ENCODE data around the gene OR7G3. TPM values are rescaled to one million over a fixed set of nuclear protein-coding genes. Genes with fewer than 3 reads are reported as not detected.

OR7G3 gene
- total RNA-seq = not detected in 2 replicates
- not detected in 2 replicates for polyA plus RNA-seq
- not detected in 2 replicates for polyA plus RNA-seq (2011; cell fraction: cytosol; rRNA removed)
- polyA plus RNA-seq (2011; cell fraction: nucleus; rRNA removed) = not detected in 2 replicates
- not detected in 2 replicates for polyA plus RNA-seq (2012)
- polyA minus RNA-seq = not detected in 2 replicates
- polyA minus RNA-seq (2011; cell fraction: cytosol; rRNA and poly(A)+ RNA removed) = not detected
- polyA minus RNA-seq (2011; cell fraction: nucleus; rRNA and poly(A)+ RNA removed) = not detected in 2 replicates
- not detected for Bru-seq, nascent RNA
- BruChase-seq, experiment 1, labeled RNA remaining after a 6-hour chase = not detected
- BruChase-seq, experiment 2, labeled RNA remaining after a 2-hour chase = not detected
- long read RNA-seq = 0 reads

DNA sequence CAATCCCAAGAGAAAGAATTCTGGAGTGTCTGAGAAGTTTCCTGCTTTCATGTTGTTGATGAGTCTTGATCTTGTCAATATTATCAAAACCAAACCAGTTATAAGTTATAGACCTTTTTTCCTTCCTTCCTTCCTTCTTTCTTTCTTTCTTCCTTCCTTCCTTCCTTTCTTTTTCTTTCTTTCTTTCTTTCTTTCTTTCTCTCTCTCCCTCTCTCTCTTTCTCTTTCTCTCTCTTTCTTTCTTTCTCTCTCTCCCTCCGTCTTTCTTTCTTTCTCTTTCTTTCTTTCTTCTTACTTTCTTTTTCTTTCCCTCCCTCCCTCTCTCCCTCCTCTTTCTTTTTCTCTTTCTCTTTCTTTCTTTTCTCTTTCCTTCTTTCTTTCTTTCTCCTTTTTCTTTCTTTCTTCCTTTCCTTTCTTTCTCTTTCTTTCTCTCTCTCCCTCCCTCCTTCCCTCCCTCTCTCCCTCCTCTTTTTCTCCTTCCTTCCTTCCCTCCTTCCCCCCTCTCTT is at the start of gene OR7G3:
Gene OR7G3 (minus strand): TSS at position 51 of the 506 bp plus-strand sequence. CDS start 0 bp downstream, at position 51.
- FAIRE-seq = no peak

DNA sequence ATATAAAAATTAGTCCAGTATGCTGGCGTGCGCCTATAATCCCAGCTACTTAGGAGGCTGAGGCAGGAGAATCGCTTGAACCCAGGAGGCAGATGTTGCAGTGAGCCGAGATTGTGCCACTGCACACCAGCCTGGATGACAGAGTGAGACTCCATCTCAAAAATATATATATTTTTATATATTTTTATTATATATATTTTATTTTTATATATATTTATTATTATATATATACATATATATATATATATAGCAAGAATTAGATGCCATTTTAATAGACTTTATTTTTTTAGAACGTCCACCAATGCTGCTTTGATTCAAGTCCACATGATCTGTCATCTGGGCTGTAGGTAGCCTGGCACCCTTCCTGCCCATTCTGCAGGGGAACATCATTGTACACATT is 48.6 kb upstream of the OR7G3 start:
- Histone ChIP-seq H3K27ac (ENCODE audit: insufficient read depth, low read depth, low read length) (no peak overlapping the region), H3K4me1 (ENCODE audit: control insufficient read depth, extremely low read depth, insufficient read depth, low read length) (no peaks in the 10 kb centered on the region), H3K36me3 (ENCODE audit: control insufficient read depth in 2 of 2, extremely low read depth in 1 of 2, insufficient read depth in 2 of 2, low read length in 2 of 2) (no peaks in the 10 kb centered on the region), H3K27me3 (ENCODE audit: control insufficient read depth in 2 of 2, insufficient read depth in 2 of 2, low read length in 2 of 2) (no peaks in the 10 kb centered on the region), H3K79me2 (ENCODE audit: control insufficient read depth, insufficient read depth, low read length) (no peaks in the 10 kb centered on the region), H3K4me3 (replicated peaks in 1 of 3; ENCODE audit: insufficient read depth in 1 of 3, low read depth in 1 of 3, low read length in 3 of 3) (no peak overlapping the region), H3K4me2 (ENCODE audit: insufficient read depth, low read length) (no peak overlapping the region), H2AFZ (ENCODE audit: low read depth, low read length) (no peak overlapping the region), H4K20me1 (replicated peaks; ENCODE audit: control insufficient read depth, extremely low read depth, insufficient read depth, low read length) (no peaks in the 10 kb centered on the region), H3K9me1 (replicated peaks; ENCODE audit: control insufficient read depth, extremely low read depth, insufficient read depth, low read length) (no peaks in the 10 kb centered on the region), H3K9ac (replicated peaks; ENCODE audit: extremely low read depth, insufficient read depth, low read length) (no peak overlapping the region), H3K9me3 (replicated peaks; ENCODE audit: control insufficient read depth, insufficient read depth, low read length) (no peaks in the 10 kb centered on the region)
- CTCF ChIA-PET = no interaction called here
- DNase-seq (ENCODE audit: low read depth, low spot score) = no peak
- POLR2A ChIA-PET = no interaction called here
- TF ChIP-seq FOS (IDR thresholded peaks at IDR 0.05; ENCODE audit: borderline replicate concordance, insufficient read depth, low read length) (no peak), POLR2A (IDR thresholded peaks at IDR 0.05; ENCODE audit: low read depth, low read length) (no peak), EZH2 (IDR thresholded peaks at IDR 0.05; ENCODE audit: borderline replicate concordance, low read depth, low read length, severe bottlenecking) (no peak), MYC (IDR thresholded peaks at IDR 0.05; ENCODE audit: low read depth, low read length) (no peak), JUN (IDR thresholded peaks at IDR 0.05; ENCODE audit: borderline replicate concordance, insufficient read depth, insufficient read length, low read depth) (no peak), POLR2AphosphoS5 (IDR thresholded peaks at IDR 0.05; ENCODE audit: insufficient read depth, low read depth, low read length) (no peak), GATA2 (IDR thresholded peaks at IDR 0.05; ENCODE audit: insufficient read depth, insufficient read length, low read depth, low read length) (no peak)
- TF ChIP-seq, protein P1, sequence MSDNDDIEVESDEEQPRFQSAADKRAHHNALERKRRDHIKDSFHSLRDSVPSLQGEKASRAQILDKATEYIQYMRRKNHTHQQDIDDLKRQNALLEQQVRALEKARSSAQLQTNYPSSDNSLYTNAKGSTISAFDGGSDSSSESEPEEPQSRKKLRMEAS (IDR thresholded peaks at IDR 0.05; ENCODE audit: insufficient read depth, insufficient read length) = no peak
- TF ChIP-seq, protein P2, sequence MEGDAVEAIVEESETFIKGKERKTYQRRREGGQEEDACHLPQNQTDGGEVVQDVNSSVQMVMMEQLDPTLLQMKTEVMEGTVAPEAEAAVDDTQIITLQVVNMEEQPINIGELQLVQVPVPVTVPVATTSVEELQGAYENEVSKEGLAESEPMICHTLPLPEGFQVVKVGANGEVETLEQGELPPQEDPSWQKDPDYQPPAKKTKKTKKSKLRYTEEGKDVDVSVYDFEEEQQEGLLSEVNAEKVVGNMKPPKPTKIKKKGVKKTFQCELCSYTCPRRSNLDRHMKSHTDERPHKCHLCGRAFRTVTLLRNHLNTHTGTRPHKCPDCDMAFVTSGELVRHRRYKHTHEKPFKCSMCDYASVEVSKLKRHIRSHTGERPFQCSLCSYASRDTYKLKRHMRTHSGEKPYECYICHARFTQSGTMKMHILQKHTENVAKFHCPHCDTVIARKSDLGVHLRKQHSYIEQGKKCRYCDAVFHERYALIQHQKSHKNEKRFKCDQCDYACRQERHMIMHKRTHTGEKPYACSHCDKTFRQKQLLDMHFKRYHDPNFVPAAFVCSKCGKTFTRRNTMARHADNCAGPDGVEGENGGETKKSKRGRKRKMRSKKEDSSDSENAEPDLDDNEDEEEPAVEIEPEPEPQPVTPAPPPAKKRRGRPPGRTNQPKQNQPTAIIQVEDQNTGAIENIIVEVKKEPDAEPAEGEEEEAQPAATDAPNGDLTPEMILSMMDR (IDR thresholded peaks at IDR 0.05; ENCODE audit: extremely low read depth in 1 of 2, insufficient read depth in 1 of 2, low read depth in 1 of 2, low read length in 2 of 2) = no peak
- dilution Hi-C loops (cut with MboI; ENCODE audit: extremely low pct_ligation_motif_present, low sequenced_read_pairs) = no loop called here
- BruUV-seq (replicated peaks) = no TSS peak
- intact Hi-C loops (cut with micrococcal nuclease) = no loop called here
- FAIRE-seq = no peak

More for the DNA sequence above, at the start of gene OR7G3:
- DNase-seq (ENCODE audit: low read depth, low spot score) = no peak
- Histone ChIP-seq H3K79me2 (ENCODE audit: control insufficient read depth, insufficient read depth, low read length) (no peaks in the 10 kb centered on the region), H3K4me2 (ENCODE audit: insufficient read depth, low read length) (no peak within 1 kb of the TSS), H3K36me3 (ENCODE audit: control insufficient read depth in 2 of 2, extremely low read depth in 1 of 2, insufficient read depth in 2 of 2, low read length in 2 of 2) (no peaks in the 10 kb centered on the region), H3K4me3 (replicated peaks in 1 of 3; ENCODE audit: insufficient read depth in 1 of 3, low read depth in 1 of 3, low read length in 3 of 3) (no peak within 1 kb of the TSS), H4K20me1 (replicated peaks; ENCODE audit: control insufficient read depth, extremely low read depth, insufficient read depth, low read length) (no peaks in the 10 kb centered on the region), H3K4me1 (ENCODE audit: control insufficient read depth, extremely low read depth, insufficient read depth, low read length) (peaks cover 5% of the 10 kb centered on the region), H3K27me3 (ENCODE audit: control insufficient read depth in 2 of 2, insufficient read depth in 2 of 2, low read length in 2 of 2) (no peaks in the 10 kb centered on the region), H3K27ac (ENCODE audit: insufficient read depth, low read depth, low read length) (no peak within 1 kb of the TSS), H3K9me3 (replicated peaks; ENCODE audit: control insufficient read depth, insufficient read depth, low read length) (no peaks in the 10 kb centered on the region), H3K9ac (replicated peaks; ENCODE audit: extremely low read depth, insufficient read depth, low read length) (no peak within 1 kb of the TSS), H2AFZ (ENCODE audit: low read depth, low read length) (no peak within 1 kb of the TSS), H3K9me1 (replicated peaks; ENCODE audit: control insufficient read depth, extremely low read depth, insufficient read depth, low read length) (no peaks in the 10 kb centered on the region)
- ChIA-PET CTCF (no interaction called here), POLR2A (no interaction called here)
- BruUV-seq (replicated peaks) = no TSS peak
- TF ChIP-seq JUN (IDR thresholded peaks at IDR 0.05; ENCODE audit: borderline replicate concordance, insufficient read depth, insufficient read length, low read depth) = no peak
- no peak for TF ChIP-seq FOS (IDR thresholded peaks at IDR 0.05; ENCODE audit: borderline replicate concordance, insufficient read depth, low read length)
- no peak for TF ChIP-seq POLR2AphosphoS5 (IDR thresholded peaks at IDR 0.05; ENCODE audit: insufficient read depth, low read depth, low read length)
- no peak for TF ChIP-seq MYC (IDR thresholded peaks at IDR 0.05; ENCODE audit: low read depth, low read length)
- dilution Hi-C loops (cut with MboI; ENCODE audit: extremely low pct_ligation_motif_present, low sequenced_read_pairs) = no loop called here
- intact Hi-C loops (cut with micrococcal nuclease) = loop anchor here (5.0 kb wide), 1 partner anchor 195 kb away; the partner anchor contains the start of gene ZNF559

Data from endothelial cell of umbilical vein (primary cell).